HUDEP-2 (cell line): ENCODE data around the gene BTNL3.
A peak's percentile ranks its signal among the peaks of the same experiment; 100 is the strongest.
"Not testable (repeated sequence)": the region's sequence is repeated elsewhere in the genome, so short reads cannot be mapped to it uniquely, and the experiment has no call there.

Source experiments
- DNase-seq, 76 experiments: peaks; one replicate each; lab custom pipeline; 2025; ENCODE audit not compliant: unreplicated experiment in 76 of 76; lab: John Stamatoyannopoulos, UW

BTNL3 gene

DNA sequence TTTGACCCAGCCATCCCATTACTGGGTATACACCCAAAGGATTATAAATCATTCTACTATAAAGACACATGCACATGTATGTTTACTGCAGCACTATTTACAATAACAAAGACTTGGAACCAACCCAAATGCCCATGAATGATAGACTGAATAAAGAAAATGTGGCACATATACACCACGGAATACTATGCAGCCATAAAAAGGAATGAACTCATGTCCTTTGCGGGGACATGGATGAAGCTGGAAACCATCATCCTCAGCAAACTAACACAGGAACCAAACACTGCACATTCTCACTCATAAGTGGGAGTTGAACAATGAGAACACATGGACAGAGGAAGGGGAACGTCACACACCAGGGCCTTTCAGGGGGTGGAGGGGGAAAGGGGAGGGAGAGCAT lies 28.8 kb downstream of the BTNL3 start:
- not testable (repeated sequence) for DNase-seq

DNA sequence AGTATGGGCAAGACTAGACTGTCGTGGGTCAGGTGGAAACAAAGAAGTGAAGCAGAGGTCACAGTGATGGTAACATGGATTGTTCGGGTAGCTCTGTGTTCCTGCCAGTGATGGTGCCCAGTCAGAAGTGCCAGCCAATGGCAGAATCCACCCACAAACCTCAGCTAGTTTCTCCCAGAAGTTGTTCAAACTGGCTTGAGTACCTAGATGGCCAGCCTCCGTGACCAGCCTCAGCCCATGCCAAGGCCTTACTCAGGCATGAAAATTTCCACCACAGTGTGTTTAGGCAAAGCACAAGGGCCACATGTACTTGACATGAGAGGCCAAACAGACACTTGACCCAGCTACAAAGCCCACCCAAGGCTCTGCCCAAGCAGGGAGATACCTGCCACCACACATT lies 32.0 kb downstream of the BTNL3 start:
- DNase-seq: no peak

DNA sequence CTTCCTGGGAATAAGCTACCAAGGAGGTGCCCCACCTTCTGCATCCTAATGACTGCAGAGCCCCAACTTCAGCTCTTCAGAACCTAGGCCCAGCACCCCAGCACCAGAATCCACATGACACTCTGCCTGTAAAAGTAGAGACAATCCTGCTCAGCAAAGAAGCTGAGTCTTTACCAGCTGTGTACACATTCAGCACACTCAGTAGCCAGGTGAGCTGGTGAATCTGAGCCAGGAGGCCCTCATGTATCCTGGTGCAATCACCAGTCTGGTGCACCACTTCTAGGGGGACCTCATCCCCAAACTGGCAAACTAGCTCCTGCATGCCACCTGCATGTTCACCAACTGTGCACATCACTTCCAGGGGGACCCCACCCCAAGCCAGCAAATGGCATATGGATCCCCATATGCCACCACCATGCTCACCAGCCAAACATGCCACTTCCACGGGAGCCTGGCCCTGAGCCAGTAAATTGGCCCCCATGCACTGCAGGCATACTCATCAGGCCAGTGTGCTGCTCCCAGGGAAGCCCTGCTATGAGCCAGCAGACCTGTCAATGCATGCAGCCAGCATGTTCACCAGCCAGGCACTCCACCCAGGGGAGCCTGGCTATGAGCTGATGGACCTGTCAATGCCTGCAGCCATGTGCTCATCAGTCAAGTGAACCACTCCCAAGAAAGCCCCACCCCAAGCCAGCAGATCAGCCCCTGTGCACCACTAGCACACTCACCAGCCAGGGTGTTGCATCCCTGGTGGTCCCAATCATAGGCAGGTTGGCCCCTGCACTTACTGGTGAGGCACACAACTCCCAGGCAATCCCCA lies 35.8 kb downstream of the BTNL3 start:
- no peak for DNase-seq

DNA sequence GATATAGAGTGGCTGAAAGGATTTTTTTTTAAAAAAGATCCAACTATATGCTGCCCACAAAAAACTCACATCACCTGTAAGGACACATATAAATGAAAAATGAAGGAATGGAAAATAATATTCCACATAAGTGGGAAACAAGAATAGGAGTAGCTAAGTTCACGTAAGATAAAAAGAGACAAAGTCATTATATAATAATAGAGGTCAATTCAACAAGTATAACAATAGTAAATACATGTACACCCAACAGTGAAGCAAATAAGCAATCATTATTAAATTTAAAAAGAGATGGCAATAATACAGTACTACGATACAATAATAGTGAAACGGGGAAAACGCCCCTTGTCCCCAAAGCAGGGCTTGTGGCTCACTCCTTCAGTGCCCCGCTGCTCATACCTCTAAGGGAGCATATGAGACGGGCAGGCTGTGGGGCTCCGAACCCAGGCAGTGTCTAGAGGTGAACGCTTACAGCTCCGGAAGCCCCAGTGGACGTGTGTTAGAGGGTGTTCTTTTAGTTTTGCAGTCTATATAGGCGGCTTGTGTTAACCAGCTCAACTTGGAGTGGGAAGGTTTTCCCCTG lies 38.9 kb downstream of the BTNL3 start:
- no peak for DNase-seq

DNA sequence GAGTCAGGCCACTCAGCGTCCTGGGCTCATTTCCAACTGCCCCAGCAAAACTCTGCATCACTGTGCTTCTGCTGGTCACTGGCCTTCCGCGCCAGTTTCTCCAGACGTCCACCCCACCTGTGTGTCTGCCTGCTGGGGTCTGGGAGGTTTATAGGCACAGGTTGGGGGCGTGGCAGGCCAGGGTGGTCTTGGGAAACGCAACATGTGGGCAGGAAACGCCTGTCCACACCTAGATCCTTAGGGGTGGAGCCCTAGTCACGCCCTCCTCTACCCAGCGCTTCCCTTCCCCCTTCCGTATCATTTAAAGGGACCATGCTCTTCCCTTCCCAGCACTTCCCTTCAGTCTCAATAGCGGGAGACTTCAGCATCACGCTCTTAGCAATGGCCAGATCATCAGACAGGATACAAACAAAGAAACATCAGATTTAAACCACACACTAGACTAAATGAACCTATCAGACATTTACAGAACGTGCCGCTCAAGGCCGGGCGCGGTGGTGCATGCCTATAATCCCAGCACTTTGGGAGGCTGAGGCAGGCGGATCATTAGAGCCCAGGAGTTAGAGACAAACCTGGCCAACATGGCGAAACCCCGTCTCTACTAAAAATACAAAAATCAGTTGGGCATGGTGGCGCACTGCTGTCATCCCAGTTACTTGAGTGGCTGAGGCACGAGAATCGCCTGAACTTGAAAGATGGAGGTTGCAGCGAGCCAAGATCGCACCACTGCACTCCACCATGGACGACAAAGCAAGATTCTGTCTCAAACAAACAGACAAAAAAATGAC lies 39.6 kb downstream of the BTNL3 start:
- DNase-seq: no peak

DNA sequence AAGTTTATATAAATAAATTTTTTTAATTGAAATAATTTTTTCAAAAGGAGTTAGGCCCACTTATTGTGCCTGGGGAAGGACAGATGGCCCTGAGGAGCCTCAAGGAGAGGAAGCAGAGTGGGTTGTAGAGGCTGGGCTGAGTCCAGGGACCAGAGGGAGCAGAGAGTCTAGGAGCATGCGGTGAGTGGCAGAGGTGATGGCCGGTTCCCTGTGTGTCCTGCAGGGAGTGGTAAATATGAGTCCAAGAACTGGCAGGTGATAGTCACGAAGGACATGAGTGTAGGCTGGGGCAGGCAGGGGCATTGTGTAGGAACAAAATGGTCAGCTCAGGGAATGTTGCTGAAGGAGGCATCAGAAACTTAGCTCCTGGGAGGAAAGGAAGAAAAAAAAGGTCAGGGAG lies 43.1 kb downstream of the BTNL3 start:
- DNase-seq: no peak

DNA sequence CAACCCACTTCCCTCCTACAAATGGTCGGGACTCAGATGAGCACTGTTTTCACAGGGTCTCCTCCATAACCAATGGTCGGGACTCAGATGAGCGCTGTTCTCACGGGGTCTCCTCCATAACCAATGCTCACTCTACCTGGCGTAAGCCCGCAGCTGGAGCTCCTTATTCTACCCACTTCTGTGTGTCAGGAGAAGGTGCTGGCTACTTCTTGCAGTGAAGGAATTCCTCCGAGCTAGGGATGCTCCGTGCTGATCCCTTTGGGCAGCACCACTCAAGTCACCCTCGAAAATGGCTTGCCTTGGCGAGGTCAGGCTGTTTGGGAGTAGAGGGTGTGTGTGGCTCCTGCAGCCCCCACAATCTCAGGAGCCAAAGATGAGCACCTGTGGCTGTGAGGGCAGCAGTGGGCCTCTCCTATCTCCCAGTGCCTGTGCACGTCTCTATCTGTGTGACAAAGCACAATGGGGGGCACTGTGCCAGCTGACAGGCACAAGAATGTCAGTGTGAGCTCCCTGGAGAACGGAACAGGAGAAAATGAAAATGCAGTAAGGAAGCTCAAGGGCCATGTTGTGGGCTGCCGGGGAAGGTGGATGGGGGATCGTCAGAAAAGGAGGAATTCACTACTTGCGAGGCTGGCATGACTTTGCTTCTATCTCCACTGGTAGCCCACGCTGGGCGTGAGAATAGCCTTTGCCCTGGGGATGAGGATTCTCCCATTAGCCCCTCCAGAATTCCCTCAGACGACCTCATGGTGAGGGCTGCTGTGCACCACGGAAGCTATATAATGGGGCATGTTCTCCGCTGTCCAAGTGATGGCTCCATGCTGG lies 47.6 kb downstream of the BTNL3 start:
- DNase-seq: peak in 2 of 76 experiments; percentile 10 to 31

DNA sequence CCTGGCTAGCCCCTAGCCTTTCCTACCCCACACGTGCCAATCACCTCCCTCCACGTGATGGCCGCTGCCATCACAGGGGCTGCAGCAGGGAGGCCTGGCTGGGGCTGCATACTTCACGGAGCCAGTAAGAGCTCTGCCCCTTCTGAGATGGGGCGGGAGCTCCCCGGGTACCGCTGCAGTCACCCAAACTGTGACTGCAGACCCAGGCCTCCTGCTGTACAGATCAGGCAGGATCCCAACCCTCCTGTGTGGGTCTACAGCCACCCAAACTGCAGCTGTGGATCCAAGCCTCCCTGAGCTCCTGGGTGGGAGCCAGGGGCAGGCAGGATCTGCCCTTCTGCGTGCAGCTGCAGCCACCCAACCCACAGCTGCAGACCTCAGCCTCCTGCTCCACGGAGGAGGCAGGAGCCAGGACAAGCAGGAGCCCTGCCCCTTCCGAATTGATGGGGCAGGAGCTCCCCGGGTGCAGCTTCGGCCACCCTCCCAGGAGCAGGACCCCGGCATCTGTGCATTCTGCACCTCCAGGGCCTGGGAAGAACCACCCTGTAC lies 48.2 kb downstream of the BTNL3 start:
- DNase-seq: no peak

DNA sequence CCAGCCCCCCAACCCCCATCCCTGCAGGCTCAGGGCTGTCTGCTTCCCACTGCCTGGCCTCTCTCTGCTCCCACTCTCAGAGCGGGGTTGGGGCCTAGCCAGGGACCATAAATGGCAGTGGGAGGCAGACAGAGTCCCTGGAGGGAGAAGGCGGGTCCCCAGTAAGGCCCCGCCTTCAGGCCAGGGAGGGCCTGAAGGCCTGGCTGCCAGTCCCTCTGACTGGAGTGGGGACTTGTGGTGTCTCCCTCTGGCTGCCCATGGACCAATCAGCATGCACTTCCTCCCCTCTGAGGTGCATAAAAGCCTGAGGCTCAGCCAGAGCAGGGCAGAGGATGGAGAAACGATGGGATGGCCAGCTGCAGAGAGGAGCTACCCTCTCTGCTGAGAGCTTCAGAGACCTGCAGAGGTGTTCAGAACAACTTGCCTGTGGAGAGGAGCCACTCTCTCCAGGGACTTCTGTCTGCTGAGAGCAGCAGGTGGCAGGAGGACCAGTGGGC lies 48.8 kb downstream of the BTNL3 start:
- peak in 34 of 76 experiments; percentile 6 to 67 (median 28) for DNase-seq

DNA sequence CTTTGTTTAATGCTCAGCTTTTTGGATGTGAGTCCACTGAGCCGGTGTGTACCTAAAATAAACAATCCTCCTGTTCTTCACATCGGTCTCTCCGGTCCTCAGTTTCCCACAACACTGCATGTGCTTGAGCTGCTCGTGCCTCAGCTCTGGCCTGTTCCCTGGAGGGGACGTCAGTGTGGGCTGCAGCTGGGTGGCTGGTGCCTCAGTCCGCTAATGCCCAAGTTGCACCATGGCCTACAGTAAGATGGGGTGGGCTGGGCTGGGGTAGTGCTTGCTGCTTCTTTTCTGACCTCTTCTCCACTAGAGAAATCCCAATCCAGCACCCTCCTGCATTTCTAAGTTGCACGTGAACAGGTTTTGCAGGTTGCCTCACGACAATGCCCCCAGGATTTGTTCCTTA lies 50.8 kb downstream of the BTNL3 start:
- no peak for DNase-seq

DNA sequence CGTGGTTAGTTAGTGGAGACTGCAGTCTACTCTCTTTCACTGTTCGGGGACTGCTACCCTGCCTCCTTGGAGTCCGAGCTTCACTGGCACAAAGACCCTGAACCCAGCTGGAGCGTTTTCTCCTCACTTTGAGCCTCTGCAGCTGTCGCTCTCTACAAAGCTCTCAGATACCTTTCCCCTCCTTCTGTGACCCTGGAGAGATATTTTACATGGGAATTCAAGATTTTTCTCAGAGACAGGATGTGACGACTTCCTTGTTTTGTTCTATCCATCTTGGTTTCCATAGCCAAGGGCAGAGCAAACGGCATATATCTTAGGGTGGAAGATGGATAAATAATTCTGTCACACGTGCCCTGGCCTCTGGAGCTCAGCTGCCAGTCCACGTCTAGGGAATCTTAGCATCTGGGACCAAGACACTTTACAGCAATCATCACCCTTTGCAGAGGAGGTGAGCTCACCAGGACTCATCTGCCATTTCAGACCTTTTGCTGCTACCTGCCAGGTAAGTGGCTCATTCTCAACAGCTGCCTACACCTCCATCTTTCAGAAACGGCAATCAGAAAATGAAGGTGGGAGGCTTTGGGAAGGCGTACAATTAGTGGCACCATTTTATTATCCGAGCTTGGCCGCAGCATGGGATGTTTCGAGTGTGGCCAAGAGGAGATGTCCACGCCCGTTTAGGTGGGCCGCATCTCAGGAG lies 51.4 kb downstream of the BTNL3 start, which contains the start of gene BTNL9:
BTNL9 (plus strand) TSS at position 336 of the 700 bp plus-strand sequence. CDS start 5,224 bp downstream, outside the sequence.
- DNase-seq: no peak

DNA sequence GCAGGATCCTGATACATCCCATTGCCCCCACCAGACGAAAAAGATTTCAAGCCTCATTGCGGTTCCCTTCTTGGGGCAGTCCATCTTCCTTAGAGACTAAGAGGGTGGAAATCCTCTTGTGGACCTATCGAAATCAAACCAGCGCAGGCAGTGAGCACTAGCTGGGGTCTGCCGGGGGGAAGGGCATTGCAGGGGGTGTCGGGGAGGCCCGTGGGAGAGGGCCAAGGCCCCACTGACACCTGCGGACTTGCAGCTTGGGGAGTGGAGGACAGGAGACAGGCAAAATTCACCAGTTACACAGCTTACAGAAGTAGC lies 51.9 kb downstream of the BTNL3 start:
- no peak for DNase-seq

DNA sequence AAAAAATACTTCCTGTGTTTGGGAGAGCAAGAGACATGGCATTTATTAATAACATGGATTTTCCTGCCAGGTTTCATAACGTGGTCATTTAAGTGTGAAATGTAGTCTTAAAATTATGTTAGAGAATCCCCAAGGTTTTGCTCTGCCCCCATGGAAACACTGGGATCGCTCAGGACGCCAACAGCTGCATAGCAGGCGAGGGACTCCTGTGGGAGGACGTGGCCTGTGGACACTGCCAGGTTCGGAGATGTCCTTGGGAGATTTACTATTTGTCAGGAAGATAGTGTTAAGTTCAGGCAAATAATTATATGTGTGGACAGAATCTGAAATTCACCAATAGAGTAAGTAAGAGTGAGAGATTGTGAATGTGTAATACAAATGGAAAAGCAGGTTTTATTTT lies 52.4 kb downstream of the BTNL3 start:
- no peak for DNase-seq

DNA sequence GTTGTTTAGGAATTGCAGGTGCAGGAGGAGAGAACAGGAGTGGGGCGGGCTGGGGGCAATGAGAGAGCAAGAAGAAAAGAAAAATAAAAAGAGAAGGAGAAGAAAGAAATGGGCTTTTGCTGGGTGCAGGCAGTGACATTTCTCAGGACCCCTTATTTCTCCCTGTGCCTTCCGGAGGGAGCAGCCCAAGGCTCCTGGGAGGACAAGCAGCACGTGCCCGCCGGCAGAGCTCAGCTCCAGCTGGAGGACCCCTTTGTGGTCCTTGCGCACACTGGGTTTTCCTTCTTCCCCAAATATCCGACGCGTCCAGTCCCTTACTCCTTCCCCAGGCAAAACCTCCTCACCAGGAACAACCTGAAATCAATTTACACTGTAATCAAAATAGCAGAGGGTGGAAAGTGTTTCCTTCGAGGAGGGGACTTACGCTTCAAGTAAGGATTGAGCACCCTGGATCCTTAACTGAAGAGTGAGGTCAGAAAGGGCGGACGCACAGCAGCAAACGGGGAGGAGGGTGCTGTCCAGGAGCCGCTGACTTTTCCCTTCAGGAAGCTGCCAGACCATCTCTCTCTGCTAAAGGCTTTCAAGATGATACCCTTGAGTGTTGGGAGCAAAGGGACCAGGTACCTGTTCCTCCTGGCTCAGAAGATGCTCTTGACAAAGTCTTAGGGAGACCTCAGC lies 53.5 kb downstream of the BTNL3 start:
- no peak for DNase-seq

DNA sequence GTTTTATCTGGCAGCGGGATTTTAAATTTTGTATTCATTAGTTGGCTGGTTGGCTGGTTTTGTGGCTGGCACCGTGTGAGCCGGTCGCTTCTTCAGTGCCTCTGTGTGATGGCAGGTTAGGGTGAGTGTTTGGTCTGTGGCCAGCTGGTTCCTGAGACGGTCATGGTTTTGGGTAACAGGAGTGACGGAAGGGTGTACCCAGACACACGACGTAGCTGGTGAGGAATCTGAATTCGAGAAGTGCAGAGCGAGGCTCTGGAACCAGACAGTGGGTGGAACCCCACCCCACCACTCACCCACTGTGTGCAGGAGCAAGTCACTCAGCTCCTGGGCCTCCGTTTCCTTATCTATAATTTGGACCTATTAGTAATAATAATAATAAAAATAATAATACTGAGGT lies 54.1 kb downstream of the BTNL3 start:
- no peak for DNase-seq

DNA sequence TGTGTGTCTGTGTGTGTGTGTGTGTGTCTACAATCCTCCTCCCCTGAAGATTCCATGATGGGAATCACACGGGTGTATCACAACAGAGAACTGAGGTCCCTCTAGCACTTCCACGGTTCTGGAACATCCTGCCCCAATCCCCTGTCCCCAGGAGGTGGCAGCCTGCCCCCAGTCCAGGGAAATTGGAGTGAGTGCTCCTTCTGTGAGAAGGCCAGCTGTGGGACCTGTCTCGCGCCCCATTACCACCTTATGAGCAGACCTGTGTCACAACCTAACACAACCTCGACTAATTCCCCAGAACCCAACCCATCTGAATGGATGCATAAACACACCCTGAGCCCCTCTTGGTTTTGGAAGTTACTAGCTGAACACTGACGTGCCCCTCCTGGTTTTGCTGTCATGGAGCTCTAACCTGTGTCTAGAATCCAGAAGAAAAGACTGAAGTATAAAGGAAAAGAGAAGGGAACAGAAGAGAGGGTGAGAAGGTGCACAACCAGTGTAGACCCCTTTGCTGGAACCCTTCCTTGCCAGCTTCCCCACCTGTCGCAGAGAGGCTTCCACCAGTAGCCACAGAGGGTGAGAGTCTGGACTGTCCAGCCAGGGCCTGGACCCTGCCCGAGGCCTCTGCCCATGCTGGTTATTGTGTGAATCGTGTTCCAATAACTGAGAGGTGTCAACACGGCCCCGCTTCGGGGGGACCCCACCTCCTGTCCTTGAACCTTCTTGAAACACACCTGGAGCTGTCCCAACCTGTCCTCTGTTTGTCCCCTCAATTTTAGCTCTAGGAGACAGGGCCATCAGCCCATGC lies 54.8 kb downstream of the BTNL3 start:
- DNase-seq: peak in 39 of 76 experiments; percentile 6 to 58 (median 26)

DNA sequence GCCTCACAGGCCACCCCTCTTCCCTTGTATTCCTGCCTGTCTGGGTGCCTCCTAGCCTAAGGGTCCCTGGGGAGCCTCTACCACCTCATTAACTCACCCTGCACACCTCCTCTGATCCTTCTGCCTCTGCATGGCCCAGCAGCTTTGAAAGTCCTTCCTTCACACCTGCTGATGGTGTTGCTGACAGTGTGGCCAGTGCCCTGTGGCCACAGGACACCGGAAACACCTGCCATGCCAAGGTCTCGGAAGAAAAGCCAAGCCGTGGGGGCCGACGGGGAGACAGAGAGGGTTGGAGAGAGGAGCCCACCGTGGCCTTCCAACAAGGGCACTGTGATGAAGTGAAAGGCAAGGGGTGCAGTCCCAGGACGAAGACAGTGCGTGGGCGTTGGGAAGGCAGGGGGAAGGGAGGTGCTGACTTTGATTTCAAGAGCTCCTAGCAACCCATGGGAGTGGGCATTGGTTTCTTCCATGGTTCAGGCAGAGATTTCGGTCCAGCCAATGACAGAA lies 55.5 kb downstream of the BTNL3 start:
- no peak for DNase-seq

DNA sequence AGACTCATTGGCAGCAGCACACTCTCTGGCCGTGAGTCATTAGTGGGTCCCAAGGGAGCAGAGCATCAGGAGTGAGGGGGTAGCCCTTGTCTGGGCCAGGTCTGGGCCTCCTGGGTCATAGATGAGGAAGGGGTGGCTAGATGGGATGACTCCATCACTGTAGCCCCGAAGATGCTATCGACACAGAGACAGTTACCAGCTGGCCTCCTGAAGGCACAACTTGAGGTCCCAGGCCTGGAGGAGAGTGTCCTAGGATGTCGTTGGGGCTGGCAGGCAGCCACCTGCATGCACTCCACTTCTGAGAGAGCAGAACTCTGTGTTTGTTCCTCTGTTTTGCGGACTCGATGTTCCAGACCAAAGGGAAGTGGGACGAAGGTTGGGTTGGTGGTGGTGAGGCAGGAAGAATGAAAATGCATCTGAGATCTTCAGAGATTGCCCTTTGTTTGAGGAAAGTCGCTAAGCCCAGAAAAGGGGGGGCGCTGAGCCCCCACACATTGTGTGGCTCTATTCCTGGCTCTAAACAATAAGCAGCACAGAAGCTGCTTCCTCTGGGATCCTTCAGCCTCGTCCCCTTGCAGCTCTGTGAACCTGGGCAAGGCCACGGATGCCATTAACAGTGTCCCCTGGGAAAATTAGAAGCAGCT lies 56.1 kb downstream of the BTNL3 start:
- no peak for DNase-seq
